GM18526 (cell line): ENCODE measurements around the gene WIPF3.

Experiments used
- POLR2A ChIP-seq: IDR thresholded peaks from 3 replicates; pipeline ENCODE4 v1.6.1; 2011; ENCODE audit not compliant: insufficient read length; ENCODE audit errors: extremely low read depth

Gene WIPF3

GRCh38 chr7:29877196-29877595, 70.9 kb downstream of the WIPF3 start:
- TF ChIP-seq POLR2A: no peak

- TF ChIP-seq POLR2A: no peak
Measured at GRCh38 chr7:29878081-29878688, 71.9 kb downstream of the WIPF3 start.

- TF ChIP-seq POLR2A: no peak
Measured at GRCh38 chr7:29879609-29880008, 73.3 kb downstream of the WIPF3 start.

GRCh38 chr7:29881724-29882123, 75.4 kb downstream of the WIPF3 start:
- no peak for TF ChIP-seq POLR2A

- TF ChIP-seq POLR2A: no peak
Measured at GRCh38 chr7:29882481-29882880, 76.2 kb downstream of the WIPF3 start.

GRCh38 chr7:29883462-29884398, 77.4 kb downstream of the WIPF3 start:
- no peak for TF ChIP-seq POLR2A

GRCh38 chr7:29884399-29885272, 78.3 kb downstream of the WIPF3 start:
- TF ChIP-seq POLR2A: no peak

GRCh38 chr7:29885626-29886025, 79.3 kb downstream of the WIPF3 start:
- no peak for TF ChIP-seq POLR2A

GRCh38 chr7:29886827-29887226, 80.5 kb downstream of the WIPF3 start:
- TF ChIP-seq POLR2A: no peak

- TF ChIP-seq POLR2A: no peak
Measured at GRCh38 chr7:29888006-29888405, 81.7 kb downstream of the WIPF3 start.

GRCh38 chr7:29889288-29889687, 83.0 kb downstream of the WIPF3 start:
- TF ChIP-seq POLR2A: no peak

GRCh38 chr7:29890251-29890650, 83.9 kb downstream of the WIPF3 start:
- TF ChIP-seq POLR2A: no peak

GRCh38 chr7:29891766-29892165, 85.5 kb downstream of the WIPF3 start:
- no peak for TF ChIP-seq POLR2A

- TF ChIP-seq POLR2A: no peak
Measured at GRCh38 chr7:29892231-29892630, 85.9 kb downstream of the WIPF3 start.

GRCh38 chr7:29893351-29893965, 87.2 kb downstream of the WIPF3 start:
- no peak for TF ChIP-seq POLR2A
